H1 (cell line): ENCODE results near the gene REM2. TPM values are rescaled to one million over a fixed set of nuclear protein-coding genes. Genes with fewer than 3 reads are reported as not detected.

Experiments
- EP300 ChIP-seq, 2 experiments: IDR thresholded peaks; 1 replicate in 1 of 2; 2 replicates in 1 of 2; pipeline ENCODE4 v1.6.1; 2011 to 2012; ENCODE audit warnings: low read depth in 2 of 2, low read length in 2 of 2, mild to moderate bottlenecking in 2 of 2, borderline replicate concordance in 1 of 2, inconsistent platforms in 1 of 2, moderate library complexity in 1 of 2
- RAD21 ChIP-seq, 2 experiments: IDR thresholded peaks in 1 of 2; conservative IDR thresholded peaks in 1 of 2; 2 replicates each; pipeline ENCODE4 v1.6.1; 2011; ENCODE audit warnings: low read depth in 2 of 2, low read length in 2 of 2, improper control_type of control experiment in 1 of 2, inconsistent platforms in 1 of 2, mild to moderate bottlenecking in 1 of 2, moderate library complexity in 1 of 2
- SAP30 ChIP-seq: fragments of 300-600 bp; sonication (generic); IDR thresholded peaks from 2 replicates; pipeline ENCODE4 v1.7.1; 2012; ENCODE audit warnings: low read length, moderate library complexity, mild to moderate bottlenecking, inconsistent platforms; ENCODE audit not compliant: insufficient read depth, insufficient replicate concordance
- SIRT6 ChIP-seq: IDR thresholded peaks from one replicate; pipeline ENCODE4 v1.7.1; 2012; ENCODE audit warnings: low read length, inconsistent platforms
- SRF ChIP-seq: IDR thresholded peaks from 2 replicates; pipeline ENCODE4 v1.6.1; 2011; ENCODE audit warnings: mild to moderate bottlenecking, low read depth, low read length, moderate library complexity
- polyA plus RNA-seq, 7 experiments: library from polyadenylated mRNA; depleted of rRNA in 3 of 7; stranded (reverse) in 5 of 7; unstranded in 2 of 7; fragments of >200 nt in 5 of 7; fragments of 200-250 nt in 2 of 7; gene quantifications; 1 replicate in 5 of 7; 2 replicates in 1 of 7; 4 replicates in 1 of 7; pipeline versions ENCODE4 v1.2.1 to v1.2.3, GENCODE V29; 2011 to 2013; ENCODE audit warnings: missing spikeins in 2 of 7, mixed read lengths in 2 of 7
- total RNA-seq: library from RNA; stranded (reverse); fragmentation: NEBNext Ultra II Directional; extraction: Animal tissue kit (Norgen Biotek cat#: 25700); gene quantifications from 2 replicates; pipeline ENCODE4 v1.2.1, GENCODE V29; 2021
- TF ChIP-seq, protein P1 (sequence below): IDR thresholded peaks from 2 replicates; pipeline ENCODE4 v1.6.1; 2012; ENCODE audit warnings: inconsistent platforms

REM2 gene
- total and polyA plus RNA-seq, 2 of the 8 experiments (the other 6 are each of a cell fraction or from before 2014, with no cell fraction given) = 1.00 to 1.1 TPM

DNA sequence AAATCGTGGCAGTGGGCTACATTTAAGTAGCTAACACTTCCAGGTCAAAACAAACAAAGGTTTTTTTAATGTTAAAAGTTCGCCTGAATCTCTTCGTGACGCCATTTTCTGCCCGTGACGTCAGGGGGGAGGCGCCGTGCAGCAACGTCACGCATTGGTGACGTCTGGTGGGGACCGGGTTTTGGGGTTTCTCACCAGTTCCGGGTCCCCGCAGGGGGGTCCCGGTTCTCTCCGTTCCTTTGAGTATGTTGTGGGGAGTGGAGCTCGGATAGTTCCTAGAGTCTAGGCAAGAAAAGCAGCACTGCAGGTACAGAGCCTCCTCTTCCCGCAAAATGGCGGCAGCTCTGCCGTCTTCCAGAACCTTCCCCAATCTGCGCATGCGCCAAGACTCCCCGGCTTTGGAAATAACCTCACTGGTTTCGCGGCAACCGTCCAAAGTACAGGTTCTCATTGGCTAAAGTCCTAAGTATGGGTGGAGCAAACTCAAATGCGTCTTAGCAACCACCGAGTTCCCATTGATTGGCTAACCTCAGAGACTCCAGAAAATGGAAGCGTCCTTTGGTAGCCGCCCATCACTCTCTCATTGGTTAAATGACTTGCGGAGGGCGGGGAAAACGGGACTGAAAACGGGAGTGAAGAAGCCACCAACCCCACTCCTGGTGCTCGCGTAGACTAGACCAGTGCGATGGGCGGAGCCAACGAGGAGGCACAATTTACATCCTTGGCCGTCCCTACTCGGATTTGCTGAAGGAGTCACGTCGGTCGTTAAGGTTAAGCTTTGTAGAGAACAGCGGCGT is 36.0 kb downstream of the REM2 start, which contains the start of gene RBM23 (continued):
- TF ChIP-seq SRF (0 out of 2 replicates have a peak, but pooled peaks have one; percentile 20), SAP30 (no peak), SIRT6 (no peak), RAD21 (IDR thresholded peaks at IDR 0.05 in 1 of 2, conservative IDR thresholded peaks at IDR 0.05 in 1 of 2; ENCODE audit: low read depth in 2 of 2, low read length in 2 of 2) (no peak), EP300 (IDR thresholded peaks at IDR 0.05; ENCODE audit: borderline replicate concordance in 1 of 2, low read depth in 2 of 2, low read length in 2 of 2) (no peak)
- TF ChIP-seq, protein P1, sequence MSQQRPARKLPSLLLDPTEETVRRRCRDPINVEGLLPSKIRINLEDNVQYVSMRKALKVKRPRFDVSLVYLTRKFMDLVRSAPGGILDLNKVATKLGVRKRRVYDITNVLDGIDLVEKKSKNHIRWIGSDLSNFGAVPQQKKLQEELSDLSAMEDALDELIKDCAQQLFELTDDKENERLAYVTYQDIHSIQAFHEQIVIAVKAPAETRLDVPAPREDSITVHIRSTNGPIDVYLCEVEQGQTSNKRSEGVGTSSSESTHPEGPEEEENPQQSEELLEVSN = no peak
- TF ChIP-seq, all 59 proteins: peak for 25
